NCI-H1105 (cell line): Measurements from ENCODE around the gene TECTA.
"Not testable (repeated sequence)": the region's sequence is repeated elsewhere in the genome, so short reads cannot be mapped to it uniquely, and the experiment has no call there.

ENCODE experiments used
- DNase-seq: peaks from one replicate; lab custom pipeline; 2025; lab: John Stamatoyannopoulos, UW

The TECTA gene

GRCh38 chr11:121090145-121090721, 10.8 kb upstream of the TECTA start:
- DNase-seq: no peak

GRCh38 chr11:121091492-121092152, 9.4 kb upstream of the TECTA start:
- no peak for DNase-seq

GRCh38 chr11:121095561-121095960, 5.5 kb upstream of the TECTA start:
- no peak for DNase-seq

- DNase-seq: no peak
Measured at GRCh38 chr11:121099364-121099763, 1.7 kb upstream of the TECTA start.

- DNase-seq: no peak
Measured at GRCh38 chr11:121099885-121100284, 1.2 kb upstream of the TECTA start.

- DNase-seq: no peak
Measured at GRCh38 chr11:121104312-121104762, 3.3 kb downstream of the TECTA start.

GRCh38 chr11:121105063-121105480, 4.0 kb downstream of the TECTA start:
- no peak for DNase-seq

- no peak for DNase-seq
Measured at GRCh38 chr11:121105481-121106195, 4.6 kb downstream of the TECTA start.

GRCh38 chr11:121106812-121107211, 5.8 kb downstream of the TECTA start:
- no peak for DNase-seq

- DNase-seq: no peak
Measured at GRCh38 chr11:121108413-121108812, 7.4 kb downstream of the TECTA start.

- DNase-seq: no peak
Measured at GRCh38 chr11:121109471-121109870, 8.4 kb downstream of the TECTA start.

GRCh38 chr11:121109916-121110586, 9.0 kb downstream of the TECTA start:
- DNase-seq: peak; percentile 15

GRCh38 chr11:121110871-121111724, 10.1 kb downstream of the TECTA start:
- DNase-seq: no peak

- peak; percentile 80 for DNase-seq
Measured at GRCh38 chr11:121112498-121113455, 11.7 kb downstream of the TECTA start.

GRCh38 chr11:121113611-121114010, 12.6 kb downstream of the TECTA start:
- DNase-seq: no peak

- not testable (repeated sequence) for DNase-seq
Measured at GRCh38 chr11:121115024-121115423, 14.0 kb downstream of the TECTA start.

GRCh38 chr11:121117788-121118187, 16.7 kb downstream of the TECTA start:
- no peak for DNase-seq

GRCh38 chr11:121119440-121119839, 18.4 kb downstream of the TECTA start:
- DNase-seq: no peak

GRCh38 chr11:121122328-121122727, 21.3 kb downstream of the TECTA start:
- no peak for DNase-seq

- no peak for DNase-seq
Measured at GRCh38 chr11:121123496-121124069, 22.5 kb downstream of the TECTA start.
